ENCODE results near the gene ERCC6. TPM values are rescaled to one million over a fixed set of nuclear protein-coding genes. Genes with fewer than 3 reads are reported as not detected.

Gene ERCC6
- total RNA-seq, 1 experiment from 2014 or later = 18.2 TPM

DNA sequence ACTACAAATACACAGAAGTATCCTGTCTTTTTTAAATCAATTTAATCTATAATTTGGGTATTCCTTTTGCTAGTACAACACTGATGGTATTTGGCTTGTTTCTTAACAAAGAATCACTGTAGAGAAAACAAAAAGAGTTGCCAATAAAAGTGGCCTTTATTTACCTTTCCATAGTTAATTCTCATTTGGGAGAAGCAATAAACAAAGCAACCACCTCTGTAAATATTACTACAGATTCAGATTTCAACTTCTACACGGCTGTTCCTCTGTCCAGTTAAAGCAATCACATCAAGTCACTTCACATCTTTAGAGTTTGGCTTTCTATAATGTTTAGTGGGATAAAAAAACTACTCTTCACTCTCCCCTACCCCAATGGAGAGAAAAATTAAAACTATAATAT, 34.4 kb downstream of the ERCC6 start:
- Histone ChIP-seq H2BK20ac (ENCODE audit: low read depth, low read length, poor library complexity, severe bottlenecking) (no peak overlapping the region), H4K5ac (ENCODE audit: insufficient read length, low read depth, low read length) (no peak overlapping the region), H2BK15ac (ENCODE audit: low read depth, low read length) (no peak overlapping the region), H4K8ac (replicated peaks; ENCODE audit: insufficient read length, low read depth, low read length) (no peak overlapping the region), H3K23me2 (ENCODE audit: insufficient read length, low read depth, low read length, poor library complexity, severe bottlenecking) (no peaks in the 10 kb centered on the region), H3K4ac (ENCODE audit: low read depth, low read length) (no peak overlapping the region), H3T11ph (ENCODE audit: low read length) (no peak overlapping the region), H3K56ac (ENCODE audit: insufficient read length, low read depth, low read length) (no peak overlapping the region), H2BK12ac (ENCODE audit: insufficient read length, low read depth, low read length) (no peak overlapping the region), H2AK5ac (ENCODE audit: insufficient read length, low read length) (no peak overlapping the region), H3K14ac (ENCODE audit: insufficient read depth, low read length) (no peak overlapping the region), H3K4me2 (ENCODE audit: insufficient read depth, insufficient read length, low read length) (no peak overlapping the region), H3K23ac (ENCODE audit: insufficient read length, low read depth, low read length) (no peak overlapping the region), H3K4me1 (ENCODE audit: insufficient read depth, low read length) (no peaks in the 10 kb centered on the region; the same call in 1 of the 2 replicates), H2AFZ (ENCODE audit: low read length) (no peak overlapping the region), H3K9ac (ENCODE audit: extremely low read depth, insufficient read length, low read length) (no peak overlapping the region), H2BK120ac (ENCODE audit: low read depth, low read length, poor library complexity, severe bottlenecking) (no peak overlapping the region), H3K27me3 (ENCODE audit: insufficient read depth, low read length) (no peaks in the 10 kb centered on the region), H3K27ac (ENCODE audit: insufficient read length, low read depth, low read length) (no peak overlapping the region), H3K18ac (ENCODE audit: insufficient read length, low read depth, low read length) (no peak overlapping the region), H3K79me1 (ENCODE audit: insufficient read depth, low read depth, low read length, poor library complexity, severe bottlenecking) (no peaks in the 10 kb centered on the region), H4K20me1 (ENCODE audit: control insufficient read depth, insufficient read depth, insufficient read length) (no peaks in the 10 kb centered on the region), H4K91ac (ENCODE audit: insufficient read length, low read depth, low read length) (no peak overlapping the region), H3K9me3 (ENCODE audit: control insufficient read depth, low read depth, low read length) (no peaks in the 10 kb centered on the region), H2BK5ac (ENCODE audit: insufficient read length, low read length) (no peak overlapping the region), H3K79me2 (ENCODE audit: insufficient read depth, low read length) (no peaks in the 10 kb centered on the region)
- no CpG with 5 or more reads among the region's 1 CpG for WGBS (ENCODE audit: extremely low coverage, insufficient read length, low lambda C conversion rate)
- TF ChIP-seq CTCF (conservative IDR thresholded peaks at IDR 0.05) = no peak
- Mint-ChIP-seq H3K9me3 (no peaks in the 10 kb centered on the region), H3K4me1 (peaks cover 11 to 12% of the 10 kb centered on the region in 2 experiments), H3K27me3 (ENCODE audit: low read depth) (no peaks in the 10 kb centered on the region), H3K4me3 (no peak overlapping the region), H3K27ac (no peak overlapping the region), H3K36me3 (ENCODE audit: insufficient read depth in 1 of 3, low read depth in 3 of 3) (no peaks in the 10 kb centered on the region)
- DNase-seq = no peak
